Gastroesophageal sphincter (tissue), 3 donors: ENCODE data around the gene KLRG1.

ENCODE experiments used
- CTCF ChIP-seq, 4 experiments: fragments of 200-600 bp in 2 of 4; fragments of 450-650 bp in 2 of 4; sonication (generic) in 1 of 4; IDR thresholded peaks; one replicate each; pipeline ENCODE4 v1.5.1; 2017 to 2019; ENCODE audit warnings: antibody characterized with exemption in 4 of 4, mild to moderate bottlenecking in 2 of 4, moderate library complexity in 2 of 4
- EP300 ChIP-seq: sonication (generic); formaldehyde crosslinking; IDR thresholded peaks from one replicate; pipeline ENCODE4 v1.6.1; 2017; ENCODE audit warnings: antibody characterized with exemption, mild to moderate bottlenecking
- POLR2A ChIP-seq, 2 donors: fragments of 450-650 bp; IDR thresholded peaks; one replicate each; pipeline ENCODE4 v1.6.1; 2017; ENCODE audit warnings: antibody characterized with exemption in 2 of 2, mild to moderate bottlenecking in 2 of 2, moderate library complexity in 1 of 2
- POLR2AphosphoS5 ChIP-seq: sonication (generic); formaldehyde crosslinking; IDR thresholded peaks from one replicate; pipeline ENCODE4 v1.6.1; 2017; ENCODE audit warnings: antibody characterized with exemption

GRCh38 chr12:9043766-9044165, 54.4 kb downstream of the KLRG1 start:
- no peak for TF ChIP-seq POLR2A (IDR thresholded peaks at IDR 0.05)
- TF ChIP-seq CTCF (IDR thresholded peaks at IDR 0.05), result no peak
- TF ChIP-seq POLR2AphosphoS5, result no peak
- no peak for TF ChIP-seq EP300
